ENCODE measurements around the gene AREL1.
A peak's percentile ranks its signal among the peaks of the same experiment; 100 is the strongest.

The AREL1 gene

GRCh38 chr14:74641601-74642391 lies 71.1 kb downstream of the AREL1 start:
- Mint-ChIP-seq H3K27me3 (no peaks in the 10 kb centered on the region), H3K4me3 (no peak overlapping the region), H3K36me3 (ENCODE audit: low read depth) (no peaks in the 10 kb centered on the region), H3K4me1 (no peaks in the 10 kb centered on the region), H3K27ac (no peak overlapping the region), H3K9me3 (no peaks in the 10 kb centered on the region)
- no peak for DNase-seq
- ATAC-seq: no peak

- H3K9me3 Mint-ChIP-seq: no peaks in the 10 kb centered on the region
- ATAC-seq (no peak), DNase-seq (no peak)
- no peaks in the 10 kb centered on the region for H3K27me3 Mint-ChIP-seq
- no peak overlapping the region for H3K4me3 Mint-ChIP-seq
- H3K36me3 Mint-ChIP-seq (ENCODE audit: low read depth): no peaks in the 10 kb centered on the region
- no peaks in the 10 kb centered on the region for H3K4me1 Mint-ChIP-seq
- H3K27ac Mint-ChIP-seq: no peak overlapping the region
Observed at GRCh38 chr14:74638966-74639365, 73.9 kb downstream of the AREL1 start.

GRCh38 chr14:74638066-74638465 lies 74.8 kb downstream of the AREL1 start:
- no peak for ATAC-seq
- H3K9me3 Mint-ChIP-seq: no peaks in the 10 kb centered on the region
- no peaks in the 10 kb centered on the region for H3K36me3 Mint-ChIP-seq (ENCODE audit: low read depth)
- no peak overlapping the region for H3K27ac Mint-ChIP-seq
- H3K27me3 Mint-ChIP-seq: no peaks in the 10 kb centered on the region
- no peak for DNase-seq
- no peaks in the 10 kb centered on the region for H3K4me1 Mint-ChIP-seq
- H3K4me3 Mint-ChIP-seq: no peak overlapping the region

GRCh38 chr14:74637178-74637550 lies 75.7 kb downstream of the AREL1 start:
- DNase-seq (no peak), ATAC-seq (no peak)
- Mint-ChIP-seq H3K27me3 (no peaks in the 10 kb centered on the region), H3K4me1 (no peaks in the 10 kb centered on the region), H3K27ac (no peak overlapping the region), H3K9me3 (no peaks in the 10 kb centered on the region), H3K4me3 (no peak overlapping the region), H3K36me3 (ENCODE audit: low read depth) (no peaks in the 10 kb centered on the region)

GRCh38 chr14:74636424-74637177 lies 76.3 kb downstream of the AREL1 start:
- no peaks in the 10 kb centered on the region for H3K27me3 Mint-ChIP-seq
- no peak for DNase-seq
- H3K9me3 Mint-ChIP-seq: no peaks in the 10 kb centered on the region
- H3K4me1 Mint-ChIP-seq: no peaks in the 10 kb centered on the region
- H3K4me3 Mint-ChIP-seq: no peak overlapping the region
- no peak for ATAC-seq
- no peak overlapping the region for H3K27ac Mint-ChIP-seq
- no peaks in the 10 kb centered on the region for H3K36me3 Mint-ChIP-seq (ENCODE audit: low read depth)

- DNase-seq (no peak), ATAC-seq (no peak)
- H3K4me3 Mint-ChIP-seq: no peak overlapping the region
- no peaks in the 10 kb centered on the region for H3K36me3 Mint-ChIP-seq (ENCODE audit: low read depth)
- no peaks in the 10 kb centered on the region for H3K27me3 Mint-ChIP-seq
- no peak overlapping the region for H3K27ac Mint-ChIP-seq
- H3K9me3 Mint-ChIP-seq: no peaks in the 10 kb centered on the region
- no peaks in the 10 kb centered on the region for H3K4me1 Mint-ChIP-seq
Observed at GRCh38 chr14:74635847-74636246, 77.0 kb downstream of the AREL1 start.

- no peaks in the 10 kb centered on the region for H3K4me1 Mint-ChIP-seq
- ATAC-seq: no peak
- H3K4me3 Mint-ChIP-seq: no peak overlapping the region
- no peaks in the 10 kb centered on the region for H3K27me3 Mint-ChIP-seq
- no peaks in the 10 kb centered on the region for H3K36me3 Mint-ChIP-seq (ENCODE audit: low read depth)
- H3K27ac Mint-ChIP-seq: no peak overlapping the region
- no peaks in the 10 kb centered on the region for H3K9me3 Mint-ChIP-seq
- no peak for DNase-seq
Observed at GRCh38 chr14:74634964-74635363, 77.9 kb downstream of the AREL1 start.

- Mint-ChIP-seq H3K36me3 (ENCODE audit: low read depth) (no peaks in the 10 kb centered on the region), H3K4me1 (no peaks in the 10 kb centered on the region), H3K9me3 (no peaks in the 10 kb centered on the region), H3K27ac (no peak overlapping the region), H3K27me3 (no peaks in the 10 kb centered on the region), H3K4me3 (no peak overlapping the region)
- ATAC-seq (no peak), DNase-seq (no peak)
Observed at GRCh38 chr14:74634481-74634880, 78.4 kb downstream of the AREL1 start.

GRCh38 chr14:74630881-74631690 lies 81.8 kb downstream of the AREL1 start:
- Mint-ChIP-seq H3K36me3 (ENCODE audit: low read depth) (no peaks in the 10 kb centered on the region), H3K27me3 (no peaks in the 10 kb centered on the region), H3K4me1 (peaks cover 5% of the 10 kb centered on the region), H3K9me3 (no peaks in the 10 kb centered on the region), H3K4me3 (no peak overlapping the region), H3K27ac (no peak overlapping the region)
- no peak for ATAC-seq
- DNase-seq: no peak

- ATAC-seq (no peak), DNase-seq (no peak)
- Mint-ChIP-seq H3K9me3 (no peaks in the 10 kb centered on the region), H3K27ac (no peak overlapping the region), H3K36me3 (ENCODE audit: low read depth) (no peaks in the 10 kb centered on the region), H3K4me3 (no peak overlapping the region), H3K27me3 (peaks cover 9% of the 10 kb centered on the region), H3K4me1 (peaks cover 12% of the 10 kb centered on the region)
Observed at GRCh38 chr14:74628418-74628817, 84.5 kb downstream of the AREL1 start.

- DNase-seq (no peak), ATAC-seq (peak; percentile 34)
- H3K9me3 Mint-ChIP-seq: no peaks in the 10 kb centered on the region
- H3K4me3 Mint-ChIP-seq: no peak overlapping the region
- H3K27ac Mint-ChIP-seq: no peak overlapping the region
- peaks cover 12% of the 10 kb centered on the region for H3K4me1 Mint-ChIP-seq
- no peaks in the 10 kb centered on the region for H3K36me3 Mint-ChIP-seq (ENCODE audit: low read depth)
- H3K27me3 Mint-ChIP-seq: peaks cover 14% of the 10 kb centered on the region
Observed at GRCh38 chr14:74627076-74627475, 85.8 kb downstream of the AREL1 start.

- DNase-seq (no peak), ATAC-seq (no peak)
- H3K9me3 Mint-ChIP-seq: no peaks in the 10 kb centered on the region
- H3K4me1 Mint-ChIP-seq: peaks cover 56% of the 10 kb centered on the region
- no peak overlapping the region for H3K27ac Mint-ChIP-seq
- no peaks in the 10 kb centered on the region for H3K36me3 Mint-ChIP-seq (ENCODE audit: low read depth)
- no peak overlapping the region for H3K4me3 Mint-ChIP-seq
- peaks cover 23% of the 10 kb centered on the region for H3K27me3 Mint-ChIP-seq
Observed at GRCh38 chr14:74622257-74622656, 90.6 kb downstream of the AREL1 start.

- no peaks in the 10 kb centered on the region for H3K9me3 Mint-ChIP-seq
- DNase-seq: no peak
- no peak for ATAC-seq
- H3K4me1 Mint-ChIP-seq: peaks cover 59% of the 10 kb centered on the region
- no peaks in the 10 kb centered on the region for H3K36me3 Mint-ChIP-seq (ENCODE audit: low read depth)
- no peak overlapping the region for H3K4me3 Mint-ChIP-seq
- peaks cover 23% of the 10 kb centered on the region for H3K27me3 Mint-ChIP-seq
- H3K27ac Mint-ChIP-seq: no peak overlapping the region
Observed at GRCh38 chr14:74621556-74621955, 91.3 kb downstream of the AREL1 start.

GRCh38 chr14:74620923-74621322 lies 92.0 kb downstream of the AREL1 start:
- H3K4me1 Mint-ChIP-seq: peaks cover 62% of the 10 kb centered on the region
- H3K27me3 Mint-ChIP-seq: peaks cover 27% of the 10 kb centered on the region
- no peak for ATAC-seq
- H3K36me3 Mint-ChIP-seq (ENCODE audit: low read depth): no peaks in the 10 kb centered on the region
- no peak overlapping the region for H3K27ac Mint-ChIP-seq
- no peaks in the 10 kb centered on the region for H3K9me3 Mint-ChIP-seq
- H3K4me3 Mint-ChIP-seq: no peak overlapping the region
- no peak for DNase-seq

- DNase-seq: peak; percentile 44
- Mint-ChIP-seq H3K4me1 (peaks cover 64% of the 10 kb centered on the region), H3K27me3 (peaks cover 31% of the 10 kb centered on the region), H3K36me3 (ENCODE audit: low read depth) (no peaks in the 10 kb centered on the region), H3K27ac (peak overlapping the region; percentile 68), H3K9me3 (no peaks in the 10 kb centered on the region), H3K4me3 (no peak overlapping the region)
- peak; percentile 90 for ATAC-seq
Observed at GRCh38 chr14:74620497-74620921, 92.4 kb downstream of the AREL1 start.
